GM12878 (cell line): ENCODE measurements around the gene PPT1. TPM values are rescaled to one million over a fixed set of nuclear protein-coding genes. Genes with fewer than 3 reads are reported as not detected.
A peak's percentile ranks its signal among the peaks of the same experiment; 100 is the strongest.

Experiments used
- ATAC-seq: fragments of 200-7000 bp; cut with Tn5 transposase; 3 replicates; pipeline ENCODE4 v1.9.1; 2020; ENCODE audit warnings: mild to moderate bottlenecking, moderate library complexity
- BruUV-seq: library from RNA; stranded (reverse); fragments of 400-500 nt; replicated peaks from 2 replicates; lab custom pipeline; 2021; lab: Mats Ljungman, UMichigan
- CTCF ChIA-PET: fragments of 300-600 bp; sonication (Branson Sonifier 250); formaldehyde crosslinking; extraction: SDS; loops from one replicate; lab custom pipeline; 2021; ENCODE audit warnings: inconsistent platforms; lab: Yijun Ruan, JAX
- POLR2A ChIA-PET: fragments of 350-600 bp; formaldehyde crosslinking; extraction: SDS; loops from one replicate; lab custom pipeline; 2021; ENCODE audit warnings: inconsistent platforms; lab: Charles Lee
- RAD21 ChIA-PET: fragments of 300-600 bp; sonication (Branson Sonifier 250); formaldehyde crosslinking; loops from one replicate; lab custom pipeline; 2023; ENCODE audit warnings: antibody characterized with exemption; ENCODE audit not compliant: unreplicated experiment; lab: Charles Lee
- SMC1A ChIA-PET: fragments of 300-600 bp; sonication (Branson Sonifier 250); formaldehyde crosslinking; loops from one replicate; lab custom pipeline; 2023; ENCODE audit not compliant: unreplicated experiment, uncharacterized antibody; lab: Charles Lee
- DNase-seq: peaks from one replicate; pipeline ENCODE4 v3.0.0-alpha.2; 2011; ENCODE audit warnings: low read depth, low spot score
- FAIRE-seq: peaks from 3 replicates; lab custom pipeline; 2011; peaks lifted over from hg19 to GRCh38; lab: Jason Lieb, UNC
- H2AFZ ChIP-seq: 2 replicates; pipeline ENCODE4 v1.6.0; 2011; ENCODE audit warnings: low read depth, low read length, control low read depth; ENCODE audit not compliant: control insufficient read depth
- H3K27ac ChIP-seq: 2 replicates; pipeline ENCODE4 v1.5.1; 2011; ENCODE audit warnings: control low read depth; ENCODE audit not compliant: control insufficient read depth, insufficient read depth
- H3K27me3 ChIP-seq, 2 experiments: replicated peaks in 1 of 2; 2 replicates each; pipeline versions ENCODE4 v1.6.0 to v1.6.1; 2011; ENCODE audit warnings: low read length in 1 of 2; ENCODE audit not compliant: control insufficient read depth in 2 of 2, insufficient read depth in 2 of 2
- H3K36me3 ChIP-seq, 2 experiments: 2 replicates each; pipeline ENCODE4 v1.5.1; 2011; ENCODE audit warnings: low read length in 1 of 2; ENCODE audit not compliant: control insufficient read depth in 2 of 2, insufficient read depth in 2 of 2
- H3K4me1 ChIP-seq: 2 replicates; pipeline ENCODE4 v1.6.1; 2011; ENCODE audit warnings: mild to moderate bottlenecking, low read length, moderate library complexity, mixed read lengths; ENCODE audit not compliant: control insufficient read depth, insufficient read depth
- H3K4me2 ChIP-seq: 2 replicates; pipeline ENCODE4 v1.6.0; 2011; ENCODE audit warnings: control low read depth; ENCODE audit not compliant: control insufficient read depth, insufficient read depth
- H3K4me3 ChIP-seq: fragments of 200-600 bp; sonication (generic); 2 replicates; pipeline ENCODE4 v1.5.1; 2016
- H3K79me2 ChIP-seq: 2 replicates; pipeline ENCODE4 v1.6.0; 2011; ENCODE audit warnings: low read length; ENCODE audit not compliant: control insufficient read depth, insufficient read depth
- H3K9ac ChIP-seq: 2 replicates; pipeline ENCODE4 v1.8.0; 2011; ENCODE audit warnings: low read length, control low read depth, mixed read lengths; ENCODE audit not compliant: control insufficient read depth, insufficient read depth
- H3K9me3 ChIP-seq: replicated peaks from 3 replicates; pipeline ENCODE4 v1.5.1; 2011; ENCODE audit warnings: mild to moderate bottlenecking, low read length; ENCODE audit not compliant: control insufficient read depth, insufficient read depth
- H4K20me1 ChIP-seq: 2 replicates; pipeline ENCODE4 v1.6.0; 2011; ENCODE audit not compliant: control insufficient read depth, insufficient read depth
- BACH1 ChIP-seq: fragments of 450-650 bp; IDR thresholded peaks from 2 replicates; pipeline ENCODE4 v1.6.1; 2017; ENCODE audit warnings: mild to moderate bottlenecking, borderline replicate concordance
- BMI1 ChIP-seq: fragments of 450-650 bp; IDR thresholded peaks from 2 replicates; pipeline ENCODE4 v1.6.1; 2016; ENCODE audit warnings: mild to moderate bottlenecking, moderate library complexity, borderline replicate concordance
- CBX5 ChIP-seq: sonication (generic); IDR thresholded peaks from 2 replicates; pipeline ENCODE4 v1.6.1; 2016; ENCODE audit warnings: low read depth, moderate library complexity, mild to moderate bottlenecking, inconsistent platforms
- CTCF ChIP-seq, 3 experiments: IDR thresholded peaks in 2 of 3; conservative IDR thresholded peaks in 1 of 3; 2 replicates each; pipeline ENCODE4 v1.5.1; 2011; ENCODE audit warnings: low read depth in 3 of 3, low read length in 3 of 3, mild to moderate bottlenecking in 3 of 3, control low read depth in 2 of 3, moderate library complexity in 2 of 3, inconsistent platforms in 1 of 3, mixed read lengths in 1 of 3; ENCODE audit not compliant: control insufficient read depth in 2 of 3, insufficient read depth in 1 of 3; ENCODE audit errors: extremely low read depth in 1 of 3
- EGR1 ChIP-seq, 2 experiments: IDR thresholded peaks; 1 replicate in 1 of 2; 2 replicates in 1 of 2; pipeline ENCODE4 v1.6.1; 2011 to 2012; ENCODE audit warnings: low read depth in 2 of 2, low read length in 2 of 2, borderline replicate concordance in 1 of 2, mild to moderate bottlenecking in 1 of 2, moderate library complexity in 1 of 2
- GATAD2B ChIP-seq: fragments of 450-650 bp; conservative IDR thresholded peaks from 2 replicates; pipeline ENCODE4 v1.6.1; 2017; ENCODE audit warnings: low read depth, mild to moderate bottlenecking, moderate library complexity
- HDAC6 ChIP-seq: fragments of 200-600 bp; sonication (generic); IDR thresholded peaks from one replicate; pipeline ENCODE4 v1.8.0; 2017; ENCODE audit warnings: antibody characterized with exemption; ENCODE audit not compliant: unreplicated experiment
- HDGF ChIP-seq: fragments of 450-650 bp; IDR thresholded peaks from 2 replicates; pipeline ENCODE4 v1.6.1; 2016; ENCODE audit warnings: antibody characterized with exemption
- IKZF2 ChIP-seq, 2 experiments: fragments of 450-650 bp; IDR thresholded peaks; 2 replicates each; pipeline ENCODE4 v1.6.1; 2017; ENCODE audit warnings: mild to moderate bottlenecking in 2 of 2, moderate library complexity in 2 of 2
- JUND ChIP-seq: IDR thresholded peaks from 2 replicates; pipeline ENCODE4 v1.6.1; 2012; ENCODE audit warnings: low read depth, mild to moderate bottlenecking, low read length, improper control_type of control experiment, moderate library complexity
- NBN ChIP-seq: fragments of 450-650 bp; IDR thresholded peaks from 2 replicates; pipeline ENCODE4 v1.6.1; 2016
- NFYA ChIP-seq: IDR thresholded peaks from 2 replicates; pipeline ENCODE4 v1.6.1; 2011; ENCODE audit warnings: low read depth, mild to moderate bottlenecking, low read length, improper control_type of control experiment, borderline replicate concordance
- SKIL ChIP-seq: fragments of 450-650 bp; IDR thresholded peaks from 2 replicates; pipeline ENCODE4 v1.6.1; 2017; ENCODE audit warnings: mild to moderate bottlenecking, low read depth, inconsistent platforms; ENCODE audit not compliant: poor library complexity, severe bottlenecking
- SMC3 ChIP-seq: IDR thresholded peaks from 2 replicates; pipeline ENCODE4 v1.6.1; 2011; ENCODE audit warnings: low read length, improper control_type of control experiment, borderline replicate concordance
- YY1 ChIP-seq: IDR thresholded peaks from 2 replicates; pipeline ENCODE4 v1.6.1; 2011; ENCODE audit warnings: low read depth, mild to moderate bottlenecking, low read length
- ZNF24 ChIP-seq: fragments of 450-650 bp; IDR thresholded peaks from 2 replicates; pipeline ENCODE4 v1.6.1; 2017; ENCODE audit warnings: antibody characterized with exemption, mild to moderate bottlenecking
- WGBS: methylation state at CpG from one replicate; pipeline ENCODE4 v1.1.6; 2016; ENCODE audit warnings: low lambda C conversion rate; ENCODE audit not compliant: insufficient replicate concordance, insufficient coverage; ENCODE audit errors: missing lambda C conversion rate; 5-methylcytosine and 5-hydroxymethylcytosine counted together
- in situ Hi-C: fragments of 300-500 bp; cut with MboI; formaldehyde crosslinking; loops from 9 replicates; pipeline ENCODE4 v1.14.3; 2018; ENCODE audit warnings: mixed read lengths
- intact Hi-C: fragments of 100-400 bp; cut with micrococcal nuclease; formaldehyde crosslinking; loops from one replicate; pipeline ENCODE4 v1.14.2; 2022; ENCODE audit not compliant: unreplicated experiment
- polyA plus RNA-seq, 11 experiments: library from polyadenylated mRNA; depleted of rRNA in 4 of 11; unstranded in 6 of 11; stranded (reverse) in 5 of 11; fragments of >200 nt; fragmentation: Nextera tagmentation in 4 of 11; fragmentation: Illumina TruSeq in 1 of 11; extraction: Ambion mirVana in 4 of 11; extraction: Trizol in 1 of 11; gene quantifications; 1 replicate in 1 of 11; 2 replicates in 10 of 11; pipeline versions ENCODE4 v1.2.1 to v1.2.3, GENCODE V29; 2011 to 2016; ENCODE audit warnings: inconsistent platforms in 2 of 11, missing spikeins in 2 of 11, low read depth in 1 of 11
- total RNA-seq, 4 experiments: library from RNA; depleted of rRNA in 3 of 4; stranded (reverse); fragments of >200 nt in 3 of 4; fragmentation: Illumina TruSeq in 1 of 4; extraction: Trizol in 1 of 4; gene quantifications; 2 replicates each; pipeline versions ENCODE4 v1.2.1 to v1.2.3, GENCODE V29; 2013 to 2021

Gene PPT1
- total and polyA plus RNA-seq, 10 of the 15 experiments (the other 5 are each of a cell fraction or from before 2014, with no cell fraction given), result 50.4 to 147 (median 103) TPM

GRCh38 chr1:40032240-40032891 is 64.7 kb downstream of the PPT1 start:
- ChIA-PET RAD21 (interaction anchor here (0.6 to 8.4 kb wide), 32 partner anchors 8 to 307 kb away, joined by 3 to 136 read pairs (median 5); partner anchors contain the start of genes MFSD2A and MYCL), SMC1A (interaction anchor here (0.6 to 8.7 kb wide), 39 partner anchors 8 to 350 kb away, joined by 3 to 180 read pairs (median 4); partner anchors contain the start of genes CAP1 and MYCL), POLR2A (interaction anchor here (0.6 to 1.7 kb wide), 6 partner anchors 12 to 138 kb away, joined by 3 to 8 read pairs (median 4); no protein-coding TSS in a partner anchor), CTCF (interaction anchor here (0.6 to 9.5 kb wide), 52 partner anchors 10 to 374 kb away, joined by 3 to 311 read pairs (median 6); partner anchors contain the start of genes MFSD2A and MYCL)
- BruUV-seq, result no TSS peak
- 24% methylated on average over 4 of the region's 4 CpGs for WGBS
- Histone ChIP-seq H3K9me3 (no peaks in the 10 kb centered on the region), H3K4me1 (peaks cover 9% of the 10 kb centered on the region), H3K4me2 (no peak overlapping the region), H3K27ac (no peak overlapping the region), H3K79me2 (no peaks in the 10 kb centered on the region), H4K20me1 (no peaks in the 10 kb centered on the region), H3K4me3 (no peak overlapping the region), H2AFZ (no peak overlapping the region), H3K9ac (no peak overlapping the region), H3K27me3 (no peaks in the 10 kb centered on the region), H3K36me3 (no peaks in the 10 kb centered on the region)
- intact Hi-C loops (loop anchor here (1.0 to 2.0 kb wide), 3 partner anchors 59 to 216 kb away; no protein-coding TSS in a partner anchor), in situ Hi-C loops (loop anchor here (5.0 kb wide), 1 partner anchor 210 kb away; no protein-coding TSS in a partner anchor)
- FAIRE-seq (peak; percentile 64), DNase-seq (no peak), ATAC-seq (peak; percentile 95)
- TF ChIP-seq GATAD2B, result no peak
- no peak for TF ChIP-seq CBX5
- TF ChIP-seq HDAC6, result no peak
- TF ChIP-seq NFYA, result no peak
- no peak for TF ChIP-seq BACH1
- no peak for TF ChIP-seq BMI1
- TF ChIP-seq YY1, result peak; percentile 51; the same call in 1 of the 2 replicates
- TF ChIP-seq SKIL, result no peak
- TF ChIP-seq IKZF2 (IDR thresholded peaks at IDR 0.05), result no peak
- no peak for TF ChIP-seq HDGF
- TF ChIP-seq CTCF (IDR thresholded peaks at IDR 0.05 in 2 of 3, conservative IDR thresholded peaks at IDR 0.05 in 1 of 3; ENCODE audit: control insufficient read depth in 2 of 3, extremely low read depth in 1 of 3, insufficient read depth in 1 of 3, low read depth in 3 of 3, low read length in 3 of 3), result peak; percentile 73 to 86 (median 85)
- TF ChIP-seq SMC3, result peak; percentile 91
- TF ChIP-seq NBN, result no peak
- peak; percentile 96 for TF ChIP-seq ZNF24
- no peak for TF ChIP-seq EGR1 (IDR thresholded peaks at IDR 0.05; ENCODE audit: borderline replicate concordance in 1 of 2, low read depth in 2 of 2, low read length in 2 of 2)
- TF ChIP-seq JUND, result no peak
